Endothelial cell of umbilical vein (primary cell): ENCODE data around the gene C1QTNF5. TPM values are rescaled to one million over a fixed set of nuclear protein-coding genes. Genes with fewer than 3 reads are reported as not detected.
A peak's percentile ranks its signal among the peaks of the same experiment; 100 is the strongest.

ENCODE experiments used
- BruUV-seq: library from RNA; stranded (reverse); fragments of 400-500 nt; replicated peaks from 2 replicates; lab custom pipeline; 2021; lab: Mats Ljungman, UMichigan
- CTCF ChIA-PET: fragments of 300-600, 350-600 bp; sonication (Branson Sonifier 250); formaldehyde crosslinking; loops from one replicate; lab custom pipeline; 2021; ENCODE audit warnings: antibody characterized with exemption, inconsistent platforms; lab: Charles Lee
- POLR2A ChIA-PET: fragments of 300-600, 350-600 bp; sonication (Branson Sonifier 250); formaldehyde crosslinking; loops from one replicate; lab custom pipeline; 2021; ENCODE audit warnings: antibody characterized with exemption, inconsistent platforms; lab: Charles Lee
- DNase-seq: peaks from one replicate; pipeline ENCODE4 v3.0.0-alpha.2; 2011; ENCODE audit warnings: low read depth, low spot score
- FAIRE-seq: peaks from 2 replicates; lab custom pipeline; 2011; peaks lifted over from hg19 to GRCh38; lab: Jason Lieb, UNC
- H2AFZ ChIP-seq: 2 replicates; pipeline ENCODE4 v1.6.0; 2012; ENCODE audit warnings: low read depth, low read length, control low read depth, inconsistent platforms
- H3K27ac ChIP-seq: 2 replicates; pipeline ENCODE4 v1.5.1; 2011; ENCODE audit warnings: low read depth, mild to moderate bottlenecking, control low read depth, low read length, moderate library complexity; ENCODE audit not compliant: insufficient read depth
- H3K27me3 ChIP-seq, 2 experiments: 2 replicates each; pipeline versions ENCODE4 v1.6.0 to v1.6.1; 2011; ENCODE audit warnings: low read length in 2 of 2, mixed read lengths in 1 of 2; ENCODE audit not compliant: control insufficient read depth in 2 of 2, insufficient read depth in 2 of 2
- H3K36me3 ChIP-seq, 2 experiments: 2 replicates in 1 of 2; 3 replicates in 1 of 2; pipeline ENCODE4 v1.5.1; 2011; ENCODE audit warnings: low read length in 2 of 2, mild to moderate bottlenecking in 1 of 2, moderate library complexity in 1 of 2; ENCODE audit not compliant: control insufficient read depth in 2 of 2, insufficient read depth in 2 of 2; ENCODE audit errors: extremely low read depth in 1 of 2
- H3K4me1 ChIP-seq: 3 replicates; pipeline ENCODE4 v1.5.1; 2011; ENCODE audit warnings: mild to moderate bottlenecking, low read length; ENCODE audit not compliant: control insufficient read depth, insufficient read depth; ENCODE audit errors: extremely low read depth
- H3K4me2 ChIP-seq: 2 replicates; pipeline ENCODE4 v1.6.1; 2011; ENCODE audit warnings: low read length, control low read depth, mixed read lengths; ENCODE audit not compliant: insufficient read depth
- H3K4me3 ChIP-seq, 3 experiments: fragments of 200-600 bp in 1 of 3; sonication (generic), shearing (Covaris generic) in 1 of 3; replicated peaks in 1 of 3; 2 replicates each; pipeline ENCODE4 v1.5.1; 2011 to 2016; ENCODE audit warnings: control low read depth in 3 of 3, low read length in 3 of 3, mild to moderate bottlenecking in 2 of 3, inconsistent platforms in 1 of 3, low read depth in 1 of 3, moderate library complexity in 1 of 3; ENCODE audit not compliant: insufficient read depth in 1 of 3
- H3K79me2 ChIP-seq: 2 replicates; pipeline ENCODE4 v1.6.0; 2012; ENCODE audit warnings: low read length, inconsistent platforms; ENCODE audit not compliant: control insufficient read depth, insufficient read depth
- H3K9ac ChIP-seq: replicated peaks from 2 replicates; pipeline ENCODE3; 2011; ENCODE audit warnings: low read length, control low read depth; ENCODE audit not compliant: insufficient read depth; ENCODE audit errors: extremely low read depth
- H3K9me1 ChIP-seq: replicated peaks from 3 replicates; pipeline ENCODE4 v1.6.0; 2011; ENCODE audit warnings: mild to moderate bottlenecking, low read length; ENCODE audit not compliant: control insufficient read depth, insufficient read depth; ENCODE audit errors: extremely low read depth
- H3K9me3 ChIP-seq: replicated peaks from 2 replicates; pipeline ENCODE4 v1.5.1; 2012; ENCODE audit warnings: low read length, inconsistent platforms; ENCODE audit not compliant: control insufficient read depth, insufficient read depth
- H4K20me1 ChIP-seq: replicated peaks from 2 replicates; pipeline ENCODE3; 2011; ENCODE audit warnings: mild to moderate bottlenecking, low read length; ENCODE audit not compliant: control insufficient read depth, insufficient read depth; ENCODE audit errors: extremely low read depth
- CTCF ChIP-seq, 2 donors: IDR thresholded peaks; 1 replicate in 1 of 2; 2 replicates in 1 of 2; pipeline ENCODE4 v1.5.1; 2011; ENCODE audit warnings: low read length in 2 of 2, mild to moderate bottlenecking in 2 of 2, moderate library complexity in 2 of 2, control low read depth in 1 of 2, inconsistent platforms in 1 of 2, low read depth in 1 of 2; ENCODE audit not compliant: insufficient read depth in 1 of 2; ENCODE audit errors: extremely low read depth in 1 of 2
- FOS ChIP-seq: IDR thresholded peaks from 2 replicates; pipeline ENCODE4 v1.6.1; 2011; ENCODE audit warnings: mild to moderate bottlenecking, low read length, moderate library complexity, borderline replicate concordance; ENCODE audit not compliant: insufficient read depth
- JUN ChIP-seq: IDR thresholded peaks from 2 replicates; pipeline ENCODE4 v1.6.1; 2011; ENCODE audit warnings: borderline replicate concordance, low read depth; ENCODE audit not compliant: insufficient read length, insufficient read depth
- MAX ChIP-seq: IDR thresholded peaks from 2 replicates; pipeline ENCODE4 v1.6.1; 2011; ENCODE audit not compliant: insufficient read depth, insufficient read length
- MYC ChIP-seq: IDR thresholded peaks from one replicate; pipeline ENCODE4 v1.6.1; 2011; ENCODE audit warnings: mild to moderate bottlenecking, low read depth, low read length
- POLR2A ChIP-seq: IDR thresholded peaks from 2 replicates; pipeline ENCODE4 v1.6.1; 2012; ENCODE audit warnings: low read depth, mild to moderate bottlenecking, control low read depth, low read length
- POLR2AphosphoS5 ChIP-seq: IDR thresholded peaks from 2 replicates; pipeline ENCODE4 v1.6.1; 2012; ENCODE audit warnings: low read depth, mild to moderate bottlenecking, control low read depth, low read length, moderate library complexity; ENCODE audit not compliant: insufficient read depth
- dilution Hi-C: fragments of 300-500 bp; cut with MboI; formaldehyde crosslinking; loops from one replicate; pipeline ENCODE4 v1.15.0; 2019; ENCODE audit warnings: low sequenced_read_pairs; ENCODE audit not compliant: extremely low pct_ligation_motif_present
- intact Hi-C: fragments of 100-400 bp; cut with micrococcal nuclease; formaldehyde crosslinking; loops from one replicate; pipeline ENCODE4 v1.10.0; 2022
- polyA plus RNA-seq, 4 experiments: library from polyadenylated mRNA; depleted of rRNA in 3 of 4; stranded (reverse) in 3 of 4; unstranded in 1 of 4; fragments of >200 nt; gene quantifications; 2 replicates each; pipeline versions ENCODE4 v1.2.1 to v1.2.3, GENCODE V29; 2011 to 2012; ENCODE audit warnings: missing spikeins in 1 of 4
- total RNA-seq: library from RNA; stranded (reverse); gene quantifications from 2 replicates; pipeline ENCODE4 v1.2.3, GENCODE V29; 2021

C1QTNF5 gene
- total and polyA plus RNA-seq, 2 donors (not counting 3 experiments of a cell fraction or from before 2014, with no cell fraction given), result 126 to 201 TPM

- no TSS peak for BruUV-seq
- no peaks in the 10 kb centered on the region for H3K9me1 ChIP-seq
- intact Hi-C loops (loop anchor here (1.0 to 2.0 kb wide), 6 partner anchors 17 to 275 kb away; a partner anchor contains a TSS), dilution Hi-C loops (no loop called here)
- H3K27me3 ChIP-seq, result no peaks in the 10 kb centered on the region
- no peaks in the 10 kb centered on the region for H3K9me3 ChIP-seq
- H3K79me2 ChIP-seq, result peaks cover 21% of the 10 kb centered on the region
- peak overlapping the region; percentile 64 for H3K4me2 ChIP-seq
- H3K36me3 ChIP-seq, result peaks cover 0 to 2% of the 10 kb centered on the region in 2 experiments
- TF ChIP-seq MYC (no peak), FOS (no peak), JUN (no peak), POLR2AphosphoS5 (peak; percentile 60), CTCF (IDR thresholded peaks at IDR 0.05; ENCODE audit: extremely low read depth in 1 of 2, insufficient read depth in 1 of 2, low read depth in 1 of 2, low read length in 2 of 2) (peak; percentile 90 to 94), MAX (peak; percentile 32), POLR2A (no peak)
- no peaks in the 10 kb centered on the region for H4K20me1 ChIP-seq
- FAIRE-seq (peak; percentile 43), DNase-seq (peak; percentile 71)
- H3K9ac ChIP-seq, result peak overlapping the region; percentile 75
- POLR2A ChIA-PET, result interaction anchor here (1.6 kb wide), 1 partner anchor 21 kb away, joined by 10 read pairs; no protein-coding TSS in a partner anchor
- peak overlapping the region; percentile 67 for H3K27ac ChIP-seq
- H3K4me3 ChIP-seq, result peak overlapping the region; percentile 41 to 90 (median 65)
- H3K4me1 ChIP-seq, result peaks cover 39% of the 10 kb centered on the region
- H2AFZ ChIP-seq, result no peak overlapping the region
- CTCF ChIA-PET, result interaction anchor here (0.6 to 6.3 kb wide), 28 partner anchors 8 to 721 kb away, joined by 3 to 301 read pairs (median 7); partner anchors contain the start of genes ABCG4, CBL, CENATAC and DPAGT1
These were observed 921 bp downstream of the C1QTNF5 start for GRCh38 chr11:119339589-119340334.
